Keratinocyte (primary cell): ENCODE measurements around the gene ATF7.

Experiments used
- CTCF ChIP-seq, 3 experiments: IDR thresholded peaks in 1 of 3; conservative IDR thresholded peaks in 1 of 3; optimal IDR thresholded peaks in 1 of 3; 2 replicates in 2 of 3; 3 replicates in 1 of 3; pipeline versions ENCODE3 to v1.5.1; 2011; ENCODE audit warnings: low read length in 3 of 3, mild to moderate bottlenecking in 3 of 3, moderate library complexity in 2 of 3, control low read depth in 1 of 3, inconsistent platforms in 1 of 3; ENCODE audit not compliant: insufficient read depth in 2 of 3; ENCODE audit errors: extremely low read depth in 1 of 3
- EZH2 ChIP-seq: IDR thresholded peaks from one replicate; pipeline ENCODE4 v1.6.1; 2012; ENCODE audit warnings: inconsistent platforms, mild to moderate bottlenecking, low read length, moderate library complexity

GRCh38 chr12:53502331-53502730, 123.9 kb downstream of the ATF7 start:
- no peak for TF ChIP-seq CTCF (optimal IDR thresholded peaks at IDR 0.05 in 1 of 3, IDR thresholded peaks at IDR 0.05 in 1 of 3, conservative IDR thresholded peaks at IDR 0.05 in 1 of 3; ENCODE audit: extremely low read depth in 1 of 3, insufficient read depth in 2 of 3, low read length in 3 of 3)
- no peak for TF ChIP-seq EZH2
